Suprapubic skin (tissue), 3 donors: ENCODE results near the gene HSPA8.
"Not testable (repeated sequence)": the region's sequence is repeated elsewhere in the genome, so short reads cannot be mapped to it uniquely, and the experiment has no call there.

Experiments
- EP300 ChIP-seq: sonication (generic); formaldehyde crosslinking; IDR thresholded peaks from one replicate; pipeline ENCODE4 v1.6.1; 2017; ENCODE audit warnings: antibody characterized with exemption
- POLR2A ChIP-seq, 2 donors: fragments of 450-650 bp; IDR thresholded peaks; one replicate each; pipeline ENCODE4 v1.6.1; 2017; ENCODE audit warnings: antibody characterized with exemption in 2 of 2, mild to moderate bottlenecking in 2 of 2, moderate library complexity in 2 of 2
- TF ChIP-seq, protein P1 (sequence below), 2 donors: fragments of 200-600 bp in 1 of 2; fragments of 450-650 bp in 1 of 2; sonication (generic) in 1 of 2; IDR thresholded peaks; one replicate each; pipeline ENCODE4 v1.5.1; 2016 to 2019; ENCODE audit warnings: antibody characterized with exemption in 2 of 2, mild to moderate bottlenecking in 1 of 2, moderate library complexity in 1 of 2

DNA sequence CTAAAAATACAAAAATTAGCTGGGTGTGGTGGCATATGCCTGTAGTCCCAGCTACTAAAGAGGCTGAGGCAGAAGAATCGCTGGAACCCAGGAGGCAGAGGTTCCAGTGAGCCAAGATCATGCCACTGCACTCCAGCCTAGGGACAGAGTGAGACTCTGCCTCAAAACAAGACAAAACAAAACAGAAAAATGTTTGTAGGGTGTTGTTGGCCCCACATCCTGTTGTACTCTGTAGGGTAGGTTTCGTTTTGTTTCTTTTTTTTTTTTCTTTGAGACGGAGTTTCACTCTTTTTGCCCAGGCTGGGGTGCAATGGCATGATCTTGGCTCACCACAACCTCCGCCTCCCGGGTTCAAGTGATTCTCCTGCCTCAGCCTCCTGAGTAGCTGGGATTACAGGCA lies 25.7 kb upstream of the HSPA8 start:
- TF ChIP-seq, protein P1, sequence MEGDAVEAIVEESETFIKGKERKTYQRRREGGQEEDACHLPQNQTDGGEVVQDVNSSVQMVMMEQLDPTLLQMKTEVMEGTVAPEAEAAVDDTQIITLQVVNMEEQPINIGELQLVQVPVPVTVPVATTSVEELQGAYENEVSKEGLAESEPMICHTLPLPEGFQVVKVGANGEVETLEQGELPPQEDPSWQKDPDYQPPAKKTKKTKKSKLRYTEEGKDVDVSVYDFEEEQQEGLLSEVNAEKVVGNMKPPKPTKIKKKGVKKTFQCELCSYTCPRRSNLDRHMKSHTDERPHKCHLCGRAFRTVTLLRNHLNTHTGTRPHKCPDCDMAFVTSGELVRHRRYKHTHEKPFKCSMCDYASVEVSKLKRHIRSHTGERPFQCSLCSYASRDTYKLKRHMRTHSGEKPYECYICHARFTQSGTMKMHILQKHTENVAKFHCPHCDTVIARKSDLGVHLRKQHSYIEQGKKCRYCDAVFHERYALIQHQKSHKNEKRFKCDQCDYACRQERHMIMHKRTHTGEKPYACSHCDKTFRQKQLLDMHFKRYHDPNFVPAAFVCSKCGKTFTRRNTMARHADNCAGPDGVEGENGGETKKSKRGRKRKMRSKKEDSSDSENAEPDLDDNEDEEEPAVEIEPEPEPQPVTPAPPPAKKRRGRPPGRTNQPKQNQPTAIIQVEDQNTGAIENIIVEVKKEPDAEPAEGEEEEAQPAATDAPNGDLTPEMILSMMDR (IDR thresholded peaks at IDR 0.05) = not testable (repeated sequence)
- TF ChIP-seq POLR2A (IDR thresholded peaks at IDR 0.05); EP300: not testable (repeated sequence)
